KG1 (cell line): ENCODE results near the gene RAPGEF5.

Source experiments
- DNase-seq: peaks from one replicate; lab custom pipeline; 2025; lab: John Stamatoyannopoulos, UW

The RAPGEF5 gene

GRCh38 chr7:22262538-22262937 is 94.4 kb downstream of the RAPGEF5 start:
- no peak for DNase-seq

DNA sequence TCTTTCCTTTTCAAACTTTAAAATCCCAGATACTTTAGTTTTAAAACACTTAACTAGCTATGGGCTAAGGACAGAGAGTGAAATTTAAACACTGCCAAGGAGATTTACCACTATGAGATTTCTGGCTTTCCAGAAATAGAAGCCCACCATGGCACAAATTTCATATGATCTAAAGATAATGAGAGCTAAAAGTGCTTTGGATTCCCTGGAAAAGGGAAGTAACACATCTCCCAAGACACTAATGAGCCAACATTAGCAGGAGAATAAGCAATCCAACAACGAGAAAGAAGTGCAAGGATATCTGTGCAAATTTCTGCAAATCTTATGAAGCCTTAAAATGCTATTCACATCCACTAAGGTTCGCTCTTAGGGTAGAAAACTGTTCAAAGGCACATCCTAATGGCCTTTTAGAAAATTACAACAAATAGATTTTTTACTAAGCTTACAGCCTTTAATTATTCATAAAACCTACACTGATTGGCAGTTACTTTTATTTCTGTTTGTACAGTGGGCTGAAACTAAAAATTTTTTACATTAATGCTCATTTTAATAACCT is 100.3 kb downstream of the RAPGEF5 start:
- no peak for DNase-seq

DNA sequence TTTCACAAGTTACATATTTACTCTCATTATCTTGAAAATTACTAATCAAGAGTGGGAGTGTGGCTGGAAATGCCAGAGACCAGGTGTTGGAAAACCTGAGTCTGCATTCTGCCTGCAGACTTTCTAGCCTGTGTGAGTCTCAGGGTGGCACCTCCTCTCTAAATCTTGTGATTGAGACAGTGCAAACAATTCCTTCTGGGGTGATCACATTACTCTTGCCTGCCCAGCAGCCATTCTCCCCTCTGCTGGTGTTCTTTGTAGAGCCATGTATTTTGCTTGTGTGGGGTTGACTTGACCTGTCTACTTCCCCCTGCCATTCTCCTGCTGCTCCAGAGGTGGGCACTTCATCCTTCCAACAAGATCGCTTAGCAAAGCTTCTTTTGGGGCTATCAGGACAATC is 101.1 kb downstream of the RAPGEF5 start:
- DNase-seq: no peak

DNA sequence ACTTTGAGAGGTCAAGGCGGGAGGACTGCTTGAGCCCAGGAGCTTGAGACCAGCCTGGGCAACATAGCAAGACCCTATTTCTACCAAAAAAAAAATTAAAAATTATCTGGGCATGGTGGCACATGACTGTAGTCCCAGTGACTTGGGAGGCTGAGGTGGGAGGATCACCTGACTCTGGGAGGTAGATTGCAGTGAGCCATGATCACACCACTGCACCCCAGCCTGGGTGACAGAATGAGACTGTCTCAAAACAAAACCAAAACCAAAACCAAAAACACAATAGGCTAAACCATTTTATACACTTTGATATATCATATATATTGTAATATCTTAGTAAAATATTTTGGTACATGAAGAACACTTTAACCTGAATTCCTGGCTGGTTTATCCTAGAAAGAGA is 101.6 kb downstream of the RAPGEF5 start:
- DNase-seq: no peak

DNA sequence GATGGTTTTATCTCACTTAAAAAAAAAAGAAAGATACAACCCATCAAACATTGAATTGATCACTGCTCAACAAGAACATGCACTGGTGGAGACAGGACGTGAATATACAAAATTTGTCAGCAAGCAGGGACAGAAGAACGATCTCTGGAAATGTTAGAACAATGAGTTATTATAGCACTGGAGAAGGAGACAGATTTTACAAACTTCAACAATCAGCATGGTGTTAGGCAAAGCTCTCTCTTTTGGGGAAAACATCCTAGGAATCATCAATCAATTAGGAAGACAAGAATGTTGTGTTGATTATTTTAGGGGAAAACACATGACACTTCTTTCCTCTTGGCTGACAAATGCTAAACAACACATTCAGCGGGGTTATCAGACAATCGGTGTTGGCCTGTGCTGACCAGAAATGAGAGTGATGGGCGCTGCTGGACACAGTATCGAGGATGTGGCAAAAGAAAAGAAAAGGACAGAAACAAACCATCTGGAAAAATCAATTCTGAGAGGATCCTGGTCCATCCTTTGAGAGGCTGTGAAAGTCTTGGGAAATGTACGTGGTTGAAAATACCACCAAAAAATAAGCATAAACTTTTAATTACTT is 103.9 kb downstream of the RAPGEF5 start:
- no peak for DNase-seq

- no peak for DNase-seq
Observed at GRCh38 chr7:22252016-22252415, 104.9 kb downstream of the RAPGEF5 start.

GRCh38 chr7:22251281-22251680 is 105.7 kb downstream of the RAPGEF5 start:
- DNase-seq: no peak

- no peak for DNase-seq
Observed at GRCh38 chr7:22250390-22250789, 106.6 kb downstream of the RAPGEF5 start.

DNA sequence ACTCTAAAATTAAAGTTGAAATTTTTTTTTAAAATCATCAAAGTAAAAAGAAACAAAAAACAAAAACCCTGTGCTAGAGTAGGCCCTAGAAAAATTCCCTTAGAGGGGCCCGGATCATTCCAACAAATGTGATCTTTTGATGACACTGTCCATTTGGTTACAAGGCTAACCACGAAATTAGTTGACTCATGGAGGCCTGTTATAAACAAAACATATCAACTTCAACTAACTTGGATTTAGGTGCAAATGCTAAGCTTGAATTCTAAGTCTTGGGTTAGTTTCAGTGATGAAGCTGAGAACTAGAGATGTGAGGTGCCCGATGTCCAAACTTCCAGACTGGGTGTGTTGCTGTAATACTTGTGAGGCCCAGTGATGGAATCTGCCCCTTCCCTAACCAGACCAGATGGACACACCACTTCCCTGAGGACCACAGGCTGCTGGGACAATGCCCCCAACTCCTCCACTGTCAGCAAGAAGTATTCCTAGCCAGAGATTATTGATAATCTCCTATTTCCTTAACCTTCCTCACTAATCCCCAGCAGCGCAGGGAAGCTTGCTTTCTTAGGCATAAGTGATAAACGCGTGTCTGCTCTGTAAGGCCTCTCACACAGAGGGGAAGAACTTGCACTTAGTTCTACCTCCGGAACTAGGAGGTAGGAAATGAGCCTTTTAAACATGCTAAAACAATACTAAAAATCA is 108.7 kb downstream of the RAPGEF5 start:
- no peak for DNase-seq

DNA sequence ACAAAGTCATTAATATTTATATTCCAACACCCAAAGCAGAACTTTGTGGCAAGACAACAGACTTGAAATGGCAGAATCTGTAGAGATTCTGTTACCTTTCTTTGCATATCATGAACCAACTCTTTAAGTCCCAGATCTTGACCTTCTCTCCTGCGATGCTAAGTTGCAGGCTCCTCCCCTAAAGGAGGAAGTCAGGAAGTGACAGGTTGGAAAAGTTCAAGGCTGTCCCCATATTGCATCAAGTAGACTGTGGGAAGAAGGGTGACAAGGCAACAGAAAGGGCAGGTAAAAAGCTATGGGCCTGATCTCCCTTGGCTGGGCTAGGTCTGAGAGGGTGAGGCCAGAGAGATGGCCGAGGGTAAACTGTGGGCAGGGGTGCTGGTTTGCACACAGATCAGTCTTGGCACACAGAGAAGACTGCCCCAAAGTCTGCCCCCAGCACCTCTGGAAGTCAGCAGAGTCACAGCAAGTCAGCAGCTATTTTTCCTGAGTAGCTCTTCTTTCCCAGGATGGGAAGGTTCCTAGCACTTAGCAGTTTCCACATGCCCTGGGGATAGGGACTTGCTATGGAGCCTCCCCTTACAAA is 115.1 kb downstream of the RAPGEF5 start:
- DNase-seq: no peak

GRCh38 chr7:22240904-22241571 is 115.9 kb downstream of the RAPGEF5 start:
- no peak for DNase-seq

- DNase-seq: no peak
Observed at GRCh38 chr7:22238354-22239311, 118.3 kb downstream of the RAPGEF5 start.

- no peak for DNase-seq
Observed at GRCh38 chr7:22235134-22235533, 121.8 kb downstream of the RAPGEF5 start.

GRCh38 chr7:22234227-22234626 is 122.7 kb downstream of the RAPGEF5 start:
- no peak for DNase-seq

DNA sequence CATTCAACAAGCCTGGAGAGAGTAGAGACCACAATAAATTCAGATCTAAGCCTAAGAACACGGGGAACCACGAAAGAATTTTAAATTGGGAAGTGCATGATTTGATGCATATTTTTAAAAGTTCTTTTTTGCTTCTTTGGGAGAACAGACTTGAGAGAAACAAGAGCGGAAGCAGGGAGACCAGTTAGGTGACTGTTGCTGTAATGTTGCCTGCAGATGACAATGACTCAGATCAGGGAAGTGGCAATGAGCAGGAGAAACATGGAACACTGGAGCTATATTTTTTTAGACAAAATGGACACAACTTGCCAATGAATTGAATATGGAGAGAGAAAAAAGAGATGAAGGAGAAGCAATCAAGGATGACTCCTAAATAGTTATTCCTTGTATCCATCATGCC is 125.1 kb downstream of the RAPGEF5 start:
- no peak for DNase-seq

- DNase-seq: no peak
Observed at GRCh38 chr7:22231141-22231540, 125.8 kb downstream of the RAPGEF5 start.

GRCh38 chr7:22230238-22230637 is 126.7 kb downstream of the RAPGEF5 start:
- DNase-seq: no peak

DNA sequence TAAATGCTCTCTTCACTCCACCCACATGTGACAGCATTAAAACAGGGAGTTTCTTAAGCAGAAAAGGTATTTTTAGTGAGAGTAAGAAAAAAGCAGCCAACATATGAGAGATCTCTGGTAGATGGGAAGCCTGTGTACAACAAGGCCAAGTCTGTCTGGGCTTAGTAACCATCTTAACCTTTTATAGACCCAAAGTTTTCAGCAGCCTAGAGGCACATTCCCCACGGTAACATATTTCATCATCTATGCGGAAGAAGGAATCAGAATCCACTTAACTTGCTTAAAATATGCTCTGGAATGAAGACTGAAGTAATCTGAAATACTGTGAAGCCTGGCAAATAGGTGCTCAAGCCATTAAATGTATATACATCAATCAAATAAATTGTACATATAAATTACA is 127.8 kb downstream of the RAPGEF5 start:
- DNase-seq: no peak

GRCh38 chr7:22223807-22224206 is 133.1 kb downstream of the RAPGEF5 start:
- DNase-seq: no peak

- no peak for DNase-seq
Observed at GRCh38 chr7:22220941-22221340, 136.0 kb downstream of the RAPGEF5 start.

DNA sequence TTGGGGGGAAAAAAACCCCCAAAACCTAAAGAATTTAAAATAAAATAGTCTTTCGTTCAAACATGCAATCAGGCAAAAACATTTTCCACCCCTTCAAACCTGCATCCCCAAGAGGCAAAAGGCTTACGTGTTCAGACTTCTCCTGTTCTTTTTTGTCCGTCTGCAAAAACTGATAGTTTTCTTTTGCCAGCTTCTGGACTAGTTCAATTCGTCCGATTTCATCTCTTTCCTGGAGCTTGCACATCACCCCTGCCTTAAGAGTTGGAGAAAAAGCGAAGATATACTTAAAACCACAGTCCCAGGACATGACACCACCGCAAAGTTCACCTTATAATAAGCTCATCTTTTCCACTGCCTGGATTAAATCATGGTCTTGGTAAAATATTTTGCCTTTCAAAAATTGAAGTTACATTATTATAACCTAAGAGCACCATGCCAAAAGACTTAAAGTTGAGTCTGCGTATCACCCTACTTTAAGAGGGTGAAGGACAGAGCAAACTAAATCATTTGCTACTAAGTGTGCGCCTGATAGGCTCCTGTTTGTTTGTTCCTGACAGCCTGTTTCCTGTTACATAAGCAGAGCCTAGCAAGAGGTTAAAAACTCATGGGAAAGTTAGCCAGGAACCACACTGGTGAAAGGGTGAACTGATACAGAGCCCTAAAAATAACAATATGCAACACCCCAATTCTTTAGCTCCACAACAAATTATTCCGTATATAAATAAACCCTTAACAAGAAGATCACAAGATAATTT is 137.0 kb downstream of the RAPGEF5 start:
- DNase-seq: no peak
